Liver (tissue), 3 donors: ENCODE results near the gene PPFIA4.

Source experiments
- RAD21 ChIP-seq, 2 donors: IDR thresholded peaks; 2 replicates each; pipeline ENCODE4 v1.6.1; 2016; ENCODE audit warnings: antibody characterized with exemption in 2 of 2, mild to moderate bottlenecking in 2 of 2
- TF ChIP-seq, protein P1 (sequence below): fragments of 150-350 bp; IDR thresholded peaks from 2 replicates; pipeline ENCODE4 v1.5.1; 2017; ENCODE audit warnings: improper control_type of control experiment, low read depth, low read length; ENCODE audit not compliant: missing input control
- donor health status: healthy.
- donor health status: healthy.

DNA sequence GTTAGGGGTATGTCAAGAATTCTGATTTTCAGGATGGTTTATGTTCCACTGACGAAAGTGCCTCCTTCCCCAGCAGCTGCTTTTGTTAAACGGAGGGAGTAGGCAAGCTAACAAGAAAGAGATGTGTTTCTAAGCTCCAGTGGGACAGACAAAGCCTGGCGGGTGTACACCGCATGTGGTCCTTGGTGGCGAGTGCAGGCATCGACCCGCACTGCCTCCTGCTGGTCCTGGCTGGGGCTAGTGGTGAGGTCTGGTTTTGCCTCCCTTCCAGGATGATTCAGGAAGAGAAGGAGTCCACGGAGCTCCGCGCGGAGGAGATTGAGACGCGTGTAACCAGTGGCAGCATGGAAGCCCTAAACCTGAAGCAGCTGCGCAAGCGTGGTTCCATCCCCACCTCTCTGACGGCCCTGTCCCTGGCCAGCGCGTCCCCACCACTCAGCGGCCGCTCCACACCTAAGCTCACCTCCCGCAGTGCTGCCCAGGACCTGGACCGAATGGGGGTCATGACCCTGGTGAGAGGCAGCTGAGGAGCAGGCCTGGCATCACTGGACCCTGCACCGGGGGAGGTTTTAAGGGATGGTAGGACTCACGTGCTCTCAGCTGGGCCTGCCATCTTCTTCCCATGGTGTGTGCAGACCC lies 29.0 kb downstream of the PPFIA4 start:
- TF ChIP-seq, protein P1, sequence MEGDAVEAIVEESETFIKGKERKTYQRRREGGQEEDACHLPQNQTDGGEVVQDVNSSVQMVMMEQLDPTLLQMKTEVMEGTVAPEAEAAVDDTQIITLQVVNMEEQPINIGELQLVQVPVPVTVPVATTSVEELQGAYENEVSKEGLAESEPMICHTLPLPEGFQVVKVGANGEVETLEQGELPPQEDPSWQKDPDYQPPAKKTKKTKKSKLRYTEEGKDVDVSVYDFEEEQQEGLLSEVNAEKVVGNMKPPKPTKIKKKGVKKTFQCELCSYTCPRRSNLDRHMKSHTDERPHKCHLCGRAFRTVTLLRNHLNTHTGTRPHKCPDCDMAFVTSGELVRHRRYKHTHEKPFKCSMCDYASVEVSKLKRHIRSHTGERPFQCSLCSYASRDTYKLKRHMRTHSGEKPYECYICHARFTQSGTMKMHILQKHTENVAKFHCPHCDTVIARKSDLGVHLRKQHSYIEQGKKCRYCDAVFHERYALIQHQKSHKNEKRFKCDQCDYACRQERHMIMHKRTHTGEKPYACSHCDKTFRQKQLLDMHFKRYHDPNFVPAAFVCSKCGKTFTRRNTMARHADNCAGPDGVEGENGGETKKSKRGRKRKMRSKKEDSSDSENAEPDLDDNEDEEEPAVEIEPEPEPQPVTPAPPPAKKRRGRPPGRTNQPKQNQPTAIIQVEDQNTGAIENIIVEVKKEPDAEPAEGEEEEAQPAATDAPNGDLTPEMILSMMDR: no peak
- no peak for TF ChIP-seq RAD21 (IDR thresholded peaks at IDR 0.05)
